Adipose tissue (tissue), 3 donors: ENCODE measurements around the gene PLP2. TPM values are rescaled to one million over a fixed set of nuclear protein-coding genes. Genes with fewer than 3 reads are reported as not detected.

ENCODE experiments used
- H3K27ac ChIP-seq: one replicate; pipeline ENCODE4 v1.5.1; 2013; ENCODE audit warnings: low read depth, low read length
- WGBS, 3 donors: extraction: QIAGEN DNeasy Blood & Tissue Kit; methylation state at CpG; one replicate each; pipeline ENCODE4 v1.1.7; 2013; 5-methylcytosine and 5-hydroxymethylcytosine counted together
- polyA plus RNA-seq, 3 donors: library from polyadenylated mRNA; stranded (reverse); fragments of 200-250 nt; gene quantifications; one replicate each; pipeline ENCODE4 v1.2.3, GENCODE V29; 2013
- donor health status: healthy with polysubstance abuse.
- donor health status: Bipolar disorder and iron deficiency.
- donor health status: healthy.

Gene PLP2
- polyA plus RNA-seq, 3 donors, result 82.9 to 246 (median 116) TPM

GRCh38 chrX:49199906-49200771 is 28.4 kb downstream of the PLP2 start, which contains the start of gene SYP:
SYP (minus strand) TSS chrX:49200193; CDS start chrX:49200186, 7 bp downstream.
- no peak within 1 kb of the TSS for H3K27ac ChIP-seq
- 0 to 38% (median 1%) methylated on average over 20 to 58 of the region's 61 CpGs for WGBS, 3 donors

GRCh38 chrX:49202022-49202421 is 30.3 kb downstream of the PLP2 start:
- WGBS, 3 donors, result 65 to 87% (median 77%) methylated on average over 2 of the region's 2 CpGs
- no peak overlapping the region for H3K27ac ChIP-seq

GRCh38 chrX:49203536-49203935 is 31.8 kb downstream of the PLP2 start:
- no peak overlapping the region for H3K27ac ChIP-seq
- WGBS, 3 donors, result 60 to 81% (median 70%) methylated on average over 3 of the region's 3 CpGs

DNA sequence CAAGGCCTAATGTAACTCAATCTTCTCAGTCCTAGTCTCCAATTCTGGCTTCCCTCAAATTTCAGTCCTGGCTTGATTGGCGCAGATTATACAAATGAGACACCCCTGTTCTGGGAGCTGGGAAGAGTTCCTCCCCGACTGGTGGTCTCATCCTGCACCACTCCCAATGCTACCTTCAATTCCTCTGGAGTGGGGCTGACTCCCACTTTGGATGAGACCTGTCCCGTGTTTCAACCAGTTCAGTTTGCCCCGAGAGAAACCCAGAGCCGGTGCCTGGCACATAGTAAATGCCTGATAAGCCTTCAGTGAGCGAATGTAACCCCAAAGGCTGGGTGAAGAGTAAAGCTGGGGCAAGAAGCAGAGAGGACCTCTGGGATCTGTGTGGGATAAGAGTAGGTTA is 32.3 kb downstream of the PLP2 start:
- WGBS, 3 donors, result 80 to 95% (median 91%) methylated on average over 6 of the region's 6 CpGs

GRCh38 chrX:49204709-49205108 is 33.0 kb downstream of the PLP2 start:
- H3K27ac ChIP-seq, result no peak overlapping the region
- WGBS, 3 donors, result 44 to 55% (median 51%) methylated on average over 2 to 4 of the region's 4 CpGs

More for the DNA sequence above, 32.3 kb downstream of the PLP2 start:
- no peak overlapping the region for H3K27ac ChIP-seq

DNA sequence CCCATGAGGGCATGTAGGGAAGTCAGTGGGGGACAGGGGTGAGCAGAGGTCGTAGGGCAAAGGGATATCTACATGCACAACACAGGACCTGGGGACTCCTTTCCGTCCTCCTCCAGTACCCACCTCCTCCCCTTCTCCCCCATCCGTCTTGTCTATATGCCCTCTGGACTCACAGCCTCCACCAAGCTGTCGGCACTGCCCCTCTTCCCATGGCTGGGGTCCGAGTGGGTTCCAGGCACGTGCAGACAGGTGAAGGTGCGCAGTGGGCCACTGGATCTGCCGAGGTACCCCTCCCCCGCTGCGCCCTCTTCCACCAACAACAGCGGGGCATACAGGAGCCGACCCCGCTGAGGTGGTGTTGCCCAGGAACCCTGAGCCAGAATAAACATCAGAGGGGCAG is 33.7 kb downstream of the PLP2 start:
- 83 to 85% (median 84%) methylated on average over 12 to 13 of the region's 13 CpGs for WGBS, 3 donors

DNA sequence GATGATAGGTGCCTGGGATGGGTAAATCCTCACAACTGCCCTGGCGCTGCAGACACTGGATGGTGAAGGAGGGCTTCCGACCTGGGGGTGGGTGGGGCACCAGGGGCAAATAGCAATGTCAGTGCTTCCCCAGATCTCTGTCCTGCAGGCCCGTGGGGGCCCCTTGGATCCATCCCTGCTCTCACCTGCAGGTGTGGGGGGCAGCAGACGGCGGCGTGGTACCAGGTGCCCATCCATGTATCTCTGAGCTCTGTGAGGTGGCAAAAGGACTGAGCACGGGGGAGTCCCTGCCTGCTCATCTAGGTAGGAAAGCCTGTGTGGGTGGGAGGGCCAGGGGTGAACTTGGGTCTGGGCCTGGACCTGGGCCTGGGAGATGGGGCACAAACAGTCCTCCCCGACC is 34.8 kb downstream of the PLP2 start:
- WGBS, 3 donors, result 75 to 92% (median 91%) methylated on average over 7 to 8 of the region's 8 CpGs
- no peak overlapping the region for H3K27ac ChIP-seq

More for the DNA sequence above, 33.7 kb downstream of the PLP2 start:
- no peak overlapping the region for H3K27ac ChIP-seq

- no peak overlapping the region for H3K27ac ChIP-seq
- WGBS, 3 donors, result 86 to 100% (median 91%) methylated on average over 5 of the region's 5 CpGs
These were observed 36.7 kb downstream of the PLP2 start for GRCh38 chrX:49208399-49208798.

DNA sequence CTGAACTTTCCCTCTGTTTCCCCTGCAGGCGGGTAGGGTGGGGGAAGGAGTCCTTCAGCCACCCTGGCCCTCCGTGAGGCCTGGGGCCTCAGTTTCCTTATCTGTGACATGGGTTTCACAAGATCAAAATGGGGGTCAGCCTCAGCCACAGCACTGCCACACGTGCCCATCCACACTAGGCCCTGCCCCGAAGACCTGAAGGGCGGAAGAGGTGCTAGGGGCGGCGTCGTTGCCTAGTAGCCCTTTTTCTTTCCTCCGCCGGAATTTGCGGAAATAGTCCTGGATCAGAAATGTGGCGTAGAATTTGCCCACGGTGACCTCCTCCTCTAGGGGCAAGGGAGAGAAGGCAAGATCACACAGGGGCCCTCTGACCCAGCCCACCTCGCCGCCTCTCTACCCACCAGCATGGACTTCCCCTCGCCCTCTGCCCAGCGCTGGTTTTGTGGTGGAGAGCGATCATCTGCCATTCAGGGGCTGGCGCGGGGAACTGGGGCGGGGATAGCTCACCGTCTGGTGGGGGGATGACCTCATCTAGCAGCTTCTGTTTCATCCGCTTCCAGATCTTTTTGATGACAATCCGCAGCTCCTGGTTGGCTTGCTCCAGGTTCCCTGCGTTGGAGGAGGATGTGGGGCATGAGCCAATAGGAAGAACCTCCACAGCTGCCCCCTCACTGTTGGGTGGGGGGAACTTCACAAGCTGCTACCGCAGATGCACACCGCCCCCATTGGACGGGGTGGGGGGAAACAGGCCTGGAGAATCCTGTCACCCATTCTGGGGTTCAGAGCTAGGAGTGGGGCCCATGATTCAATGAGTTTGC is 37.9 kb downstream of the PLP2 start:
- no peak overlapping the region for H3K27ac ChIP-seq
- WGBS, 3 donors, result 24 to 56% (median 46%) methylated on average over 14 to 28 of the region's 28 CpGs

DNA sequence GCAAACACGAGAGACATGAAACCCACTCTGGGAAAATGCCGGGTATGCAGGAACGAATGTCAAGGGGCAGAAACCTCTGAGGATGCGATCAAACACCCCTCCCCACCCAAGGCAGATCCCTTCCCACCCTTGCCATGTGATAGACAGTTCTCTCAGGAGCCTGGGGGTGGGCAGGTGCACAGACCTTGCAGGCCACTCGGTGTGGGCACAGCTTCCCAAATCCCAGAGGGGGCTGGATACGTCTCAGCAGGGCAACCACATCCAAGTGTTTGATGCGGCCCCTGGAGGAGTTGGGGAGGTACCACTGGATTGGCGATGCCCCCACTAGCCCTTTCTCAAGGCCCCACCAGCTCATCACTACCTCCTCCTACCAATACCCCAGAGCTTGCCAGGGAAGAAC is 38.7 kb downstream of the PLP2 start:
- WGBS, 3 donors, result 61 to 78% (median 77%) methylated on average over 8 of the region's 8 CpGs
- H3K27ac ChIP-seq, result no peak overlapping the region

GRCh38 chrX:49211074-49211473 is 39.4 kb downstream of the PLP2 start:
- H3K27ac ChIP-seq, result no peak overlapping the region
- WGBS, 3 donors, result 82 to 88% (median 88%) methylated on average over 8 to 9 of the region's 9 CpGs

DNA sequence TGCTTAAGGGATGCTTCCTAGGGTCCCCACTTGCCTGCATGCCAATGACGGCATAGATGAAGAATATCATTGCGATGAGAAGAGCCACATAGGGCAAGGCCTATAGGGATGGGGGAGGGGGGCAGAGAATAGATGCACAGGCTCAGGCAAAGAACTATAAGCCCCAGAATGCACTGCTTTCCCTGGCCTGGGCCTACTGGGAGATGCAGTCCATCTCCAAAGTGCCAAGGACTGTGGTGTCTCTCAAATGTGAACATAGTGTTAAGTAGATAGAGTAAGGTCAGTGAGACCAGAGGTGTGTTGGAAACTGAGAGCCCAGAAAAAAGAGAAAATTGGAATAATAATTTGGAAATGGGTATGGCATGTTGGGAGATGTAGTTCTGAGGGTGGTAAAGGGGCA is 40.5 kb downstream of the PLP2 start:
- WGBS, 3 donors, result 73 to 92% (median 91%) methylated on average over 2 of the region's 2 CpGs
- no peak overlapping the region for H3K27ac ChIP-seq

DNA sequence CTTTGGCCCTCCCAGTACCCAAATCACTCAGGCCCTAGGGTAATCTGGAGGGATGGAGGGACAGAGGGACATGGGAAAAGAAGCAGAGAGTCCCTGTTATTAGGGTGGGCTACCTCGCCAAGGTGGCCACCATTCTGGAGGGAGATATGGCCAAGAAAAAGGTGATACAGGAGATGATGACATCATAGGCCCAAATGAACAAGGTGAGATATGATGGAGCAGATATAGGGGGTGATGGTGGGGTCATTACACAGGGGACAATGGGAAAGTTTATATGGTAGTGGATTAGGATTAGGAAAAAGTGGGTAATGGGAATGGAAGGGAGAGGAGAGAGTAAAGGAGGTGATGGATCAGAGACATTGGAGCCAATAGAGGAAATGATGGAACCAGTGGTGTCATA is 41.2 kb downstream of the PLP2 start:
- H3K27ac ChIP-seq, result no peak overlapping the region
- 42 to 86% (median 54%) methylated on average over 1 of the region's 1 CpG for WGBS, 3 donors

DNA sequence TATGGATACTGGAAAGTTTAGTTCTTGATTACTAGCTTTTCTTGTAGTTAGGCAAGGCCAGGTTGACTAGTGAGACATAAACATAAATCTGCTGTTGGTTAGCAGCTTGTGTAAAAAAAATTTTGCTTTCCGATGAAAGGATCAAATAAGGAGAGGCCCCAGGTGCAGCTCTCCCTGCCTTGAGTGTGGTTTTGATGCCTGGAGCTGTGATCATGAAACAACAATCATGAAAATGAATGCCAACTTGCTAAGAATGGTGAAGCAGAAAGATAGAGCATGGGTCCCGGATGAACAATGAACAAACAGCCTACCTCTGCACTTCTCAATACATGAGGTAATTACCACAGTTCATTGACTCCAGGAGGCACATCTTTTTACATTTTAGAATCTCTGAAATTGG is 42.7 kb downstream of the PLP2 start:
- WGBS, 3 donors, result 85 to 92% (median 87%) methylated on average over 2 of the region's 2 CpGs
- H3K27ac ChIP-seq, result no peak overlapping the region

DNA sequence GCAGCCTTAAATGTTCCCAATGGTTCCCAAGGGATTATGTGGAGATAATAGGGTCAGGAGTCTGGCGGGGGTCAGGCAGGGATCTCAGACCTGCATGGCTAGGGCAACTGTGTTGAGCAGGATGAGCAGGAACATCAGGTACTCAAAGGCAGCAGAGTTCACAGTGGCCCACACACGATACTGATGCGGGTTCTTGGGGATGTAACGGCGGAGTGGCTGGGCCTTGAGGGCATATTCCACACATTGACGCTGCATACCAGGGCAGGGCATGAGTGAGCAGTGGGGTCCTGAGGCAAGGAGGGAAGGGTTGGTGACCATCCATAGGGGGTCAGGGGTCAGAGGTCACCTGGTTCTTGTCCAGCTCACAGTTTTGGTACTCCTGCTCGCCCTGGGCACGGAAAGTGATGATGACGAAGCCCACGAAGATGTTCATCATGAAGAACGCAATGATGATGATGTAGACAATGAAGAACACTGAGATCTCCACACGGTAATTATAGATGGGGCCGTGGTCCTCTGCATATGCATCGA is 43.4 kb downstream of the PLP2 start:
- 76 to 87% (median 81%) methylated on average over 8 to 14 of the region's 14 CpGs for WGBS, 3 donors

GRCh38 chrX:49220100-49220499 is 48.4 kb downstream of the PLP2 start:
- no peak overlapping the region for H3K27ac ChIP-seq

More for the DNA sequence above, 43.4 kb downstream of the PLP2 start:
- H3K27ac ChIP-seq, result no peak overlapping the region

- no peak overlapping the region for H3K27ac ChIP-seq
- 57 to 86% (median 74%) methylated on average over 2 of the region's 2 CpGs for WGBS, 3 donors
These were observed 50.2 kb downstream of the PLP2 start for GRCh38 chrX:49221868-49222267.
